HG03103 (cell line): ENCODE data around the gene SLC6A1.

Experiments
- ATAC-seq: cut with Tn5 transposase; IDR thresholded peaks from one replicate; pipeline ENCODE4 v1.9.1; 2021; ENCODE audit warnings: low read depth; ENCODE audit not compliant: unreplicated experiment

Gene SLC6A1

GRCh38 chr3:10968401-10968800 is 24.1 kb upstream of the SLC6A1 start:
- no peak for ATAC-seq

- no peak for ATAC-seq
Observed at GRCh38 chr3:10970306-10970960, 22.1 kb upstream of the SLC6A1 start.

- ATAC-seq: no peak
Observed at GRCh38 chr3:10972072-10972782, 20.3 kb upstream of the SLC6A1 start.

DNA sequence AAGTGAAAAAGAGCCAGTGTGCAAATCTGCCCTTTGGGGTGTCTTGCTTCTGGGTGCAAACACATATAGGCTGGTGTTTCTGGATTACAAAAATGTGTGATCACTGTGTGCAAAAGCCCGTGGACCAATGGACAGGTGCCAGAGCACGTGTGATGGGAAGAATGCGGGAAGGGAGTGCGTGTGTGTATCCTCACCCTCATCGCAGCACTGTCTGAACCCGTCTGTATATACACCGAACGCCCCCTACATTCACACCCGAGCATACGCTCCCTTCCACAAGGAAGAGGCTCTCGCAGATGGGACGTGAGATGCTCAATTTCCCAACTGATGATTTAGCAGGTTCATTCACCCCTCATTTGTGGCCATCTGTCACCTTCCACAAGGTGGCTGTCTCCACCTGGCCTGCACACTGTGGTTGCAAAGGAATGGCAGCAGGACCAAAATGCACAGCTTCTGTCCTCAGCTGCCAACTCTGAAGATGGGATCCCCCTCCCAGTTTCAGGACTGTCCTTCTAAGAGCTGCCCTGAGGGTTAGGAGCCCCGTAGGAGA is 19.4 kb upstream of the SLC6A1 start:
- ATAC-seq: no peak

GRCh38 chr3:10974131-10974530 is 18.4 kb upstream of the SLC6A1 start:
- no peak for ATAC-seq

- no peak for ATAC-seq
Observed at GRCh38 chr3:10974746-10975375, 17.7 kb upstream of the SLC6A1 start.

DNA sequence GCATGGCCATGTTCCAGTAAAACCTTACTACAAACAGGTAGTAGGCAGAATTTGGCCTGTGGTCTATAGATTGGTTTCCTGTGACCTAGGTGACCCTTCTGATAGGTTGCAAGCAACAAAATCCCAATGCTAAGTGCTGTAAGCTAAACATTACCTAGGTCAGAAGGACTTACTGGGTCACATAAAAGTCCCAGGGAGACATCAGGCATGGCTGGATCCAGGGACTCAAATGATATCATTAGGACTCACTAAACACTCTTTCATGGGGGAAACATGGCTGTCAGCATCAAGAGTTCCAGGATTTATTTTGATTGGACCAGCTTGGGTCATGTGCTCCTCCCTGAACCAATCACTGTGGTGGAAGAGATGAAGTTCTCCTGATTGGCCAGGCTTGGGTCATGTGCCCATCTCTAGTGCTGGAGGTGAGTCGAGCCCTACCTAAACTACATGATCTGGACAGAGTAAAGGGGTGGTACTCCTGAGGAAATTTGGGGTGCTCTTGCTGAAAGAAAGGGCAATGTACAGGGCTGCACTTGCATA is 16.8 kb upstream of the SLC6A1 start:
- no peak for ATAC-seq

DNA sequence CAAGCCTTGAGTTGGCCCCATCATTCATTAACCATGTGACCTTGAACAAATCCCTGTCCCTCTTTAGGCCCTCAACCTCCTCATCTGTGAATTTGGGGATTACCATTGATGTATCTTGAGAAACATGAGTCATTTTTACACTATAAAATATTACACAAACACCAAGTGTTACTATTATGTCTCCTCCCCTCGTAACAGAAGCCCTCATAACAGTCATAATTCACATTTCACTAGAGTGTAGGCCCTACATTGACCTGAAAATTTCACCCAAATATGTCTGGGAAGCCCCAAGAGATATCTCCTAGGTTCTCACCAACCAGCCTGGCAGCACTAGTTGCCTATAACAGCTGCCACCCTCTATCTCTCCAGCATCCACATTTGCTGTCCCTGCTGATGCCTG is 15.8 kb upstream of the SLC6A1 start:
- no peak for ATAC-seq

DNA sequence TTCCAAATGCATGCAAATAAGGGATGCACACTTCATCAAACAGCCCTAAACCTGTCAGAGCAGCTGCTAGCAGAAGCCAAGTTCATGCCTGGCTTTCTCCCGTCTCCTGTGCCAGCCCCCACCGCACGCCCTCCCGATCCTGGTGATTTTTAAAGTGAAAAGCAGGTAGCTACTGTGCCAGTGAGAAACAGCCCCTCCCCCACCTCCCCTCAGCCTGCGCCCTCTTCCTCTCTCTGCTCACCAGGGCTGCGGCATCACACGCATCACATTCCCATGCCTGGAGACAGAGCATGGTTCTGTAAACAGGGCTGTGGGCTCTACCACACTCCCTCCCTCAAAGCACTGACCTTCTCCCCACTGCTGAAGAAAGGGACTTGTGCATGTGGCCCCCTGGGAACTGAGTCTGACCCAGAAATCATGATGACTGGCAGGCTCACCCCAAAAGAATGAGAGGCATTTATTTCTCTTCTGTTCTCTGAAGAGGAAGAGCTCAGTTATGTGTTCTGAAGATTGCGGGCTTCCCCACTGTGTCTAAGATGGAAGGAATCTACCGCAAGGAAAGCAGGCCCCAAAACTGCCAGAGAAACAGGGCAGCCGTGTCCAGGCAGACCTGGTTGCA is 14.5 kb upstream of the SLC6A1 start:
- ATAC-seq: no peak

DNA sequence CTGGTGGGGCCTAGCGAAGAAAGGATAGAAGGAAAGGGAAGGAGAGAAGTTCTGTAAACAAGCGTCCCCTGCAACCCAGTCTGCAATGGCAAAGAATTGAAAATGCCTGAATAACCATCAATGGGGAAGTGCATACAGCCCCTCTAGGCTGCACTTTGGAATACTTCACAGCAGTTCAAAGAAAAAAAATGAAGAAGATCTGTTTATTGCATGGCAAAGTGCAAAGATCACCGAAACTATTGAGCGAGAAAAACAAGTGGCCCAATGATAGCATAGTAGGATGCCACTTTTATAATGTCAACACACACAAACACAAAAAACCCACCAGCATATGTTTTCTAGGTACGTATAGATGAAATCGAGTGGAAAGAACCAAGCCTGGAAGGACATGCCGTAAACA is 13.6 kb upstream of the SLC6A1 start:
- ATAC-seq: no peak

GRCh38 chr3:10980312-10980711 is 12.2 kb upstream of the SLC6A1 start:
- no peak for ATAC-seq

- no peak for ATAC-seq
Observed at GRCh38 chr3:10981031-10981430, 11.5 kb upstream of the SLC6A1 start.

- ATAC-seq: no peak
Observed at GRCh38 chr3:10981961-10982360, 10.6 kb upstream of the SLC6A1 start.

- no peak for ATAC-seq
Observed at GRCh38 chr3:10982782-10983181, 9.8 kb upstream of the SLC6A1 start.

DNA sequence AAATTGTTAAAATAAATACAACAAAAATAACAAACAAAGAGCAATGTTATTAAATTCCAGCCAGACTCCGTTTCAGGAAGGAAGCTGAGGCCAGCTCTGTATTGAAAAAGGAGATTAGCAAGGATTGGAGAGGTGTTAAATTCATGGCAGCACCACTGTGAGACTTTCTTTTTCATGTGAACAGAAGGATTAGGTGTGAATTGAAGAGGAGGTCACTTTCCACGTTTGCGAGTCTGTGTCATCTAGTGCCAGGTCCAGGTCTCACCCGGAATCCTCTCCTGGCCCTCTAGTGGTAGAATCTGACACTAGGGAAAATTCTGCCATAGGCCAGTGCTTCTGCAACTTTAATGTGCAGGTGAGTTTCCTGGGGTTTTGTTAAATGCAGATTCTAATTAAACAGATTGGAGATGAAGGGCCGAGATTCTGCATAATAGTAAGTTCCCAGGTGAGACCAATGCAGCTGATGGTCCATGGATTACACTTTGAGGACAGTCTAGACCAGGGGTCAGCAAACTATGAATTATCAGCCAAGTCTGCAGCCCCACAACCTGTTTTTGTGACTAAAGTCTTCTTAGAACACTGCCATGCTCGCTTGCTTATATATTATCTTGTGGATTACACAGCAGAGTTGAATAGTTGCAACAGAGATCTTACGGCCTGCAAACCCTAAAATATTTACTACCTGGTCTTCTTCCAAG is 9.2 kb upstream of the SLC6A1 start:
- no peak for ATAC-seq

- no peak for ATAC-seq
Observed at GRCh38 chr3:10984371-10984896, 8.1 kb upstream of the SLC6A1 start.

GRCh38 chr3:10985181-10985580 is 7.4 kb upstream of the SLC6A1 start:
- ATAC-seq: no peak

GRCh38 chr3:10986592-10986991 is 6.0 kb upstream of the SLC6A1 start:
- no peak for ATAC-seq

DNA sequence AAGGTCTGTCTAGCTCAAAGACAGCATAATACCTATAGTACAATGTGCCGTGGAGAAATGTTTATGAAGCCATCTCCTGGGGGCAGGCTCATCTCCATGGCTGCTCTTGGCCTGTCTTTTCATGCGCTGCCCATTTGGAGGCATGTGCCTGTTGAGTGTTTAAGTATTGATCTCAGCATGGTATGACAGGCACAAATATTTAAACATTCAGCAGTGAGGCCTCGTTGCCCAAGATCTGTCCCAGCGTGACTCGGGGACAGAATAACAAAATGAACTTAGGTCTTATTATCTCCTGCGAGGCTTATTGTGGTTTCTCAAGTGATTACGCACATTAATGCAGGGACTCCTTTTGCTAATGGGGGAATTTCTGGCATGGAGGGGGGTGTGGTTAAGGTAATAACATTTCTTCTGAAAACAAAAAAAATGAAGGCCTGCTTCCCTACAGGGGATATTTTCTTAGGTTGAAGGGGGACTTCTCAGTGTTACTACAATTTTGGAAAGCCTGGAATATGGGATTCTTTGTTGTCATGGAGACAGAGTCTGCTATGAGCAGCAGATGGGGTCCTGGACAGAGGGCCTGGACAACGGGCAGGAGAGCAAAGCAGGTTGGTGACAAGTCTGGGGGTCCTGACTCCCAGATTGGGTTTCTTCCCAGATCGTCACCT is 4.4 kb upstream of the SLC6A1 start:
- no peak for ATAC-seq
